ENCODE results near the gene PTPRG.

The PTPRG gene

DNA sequence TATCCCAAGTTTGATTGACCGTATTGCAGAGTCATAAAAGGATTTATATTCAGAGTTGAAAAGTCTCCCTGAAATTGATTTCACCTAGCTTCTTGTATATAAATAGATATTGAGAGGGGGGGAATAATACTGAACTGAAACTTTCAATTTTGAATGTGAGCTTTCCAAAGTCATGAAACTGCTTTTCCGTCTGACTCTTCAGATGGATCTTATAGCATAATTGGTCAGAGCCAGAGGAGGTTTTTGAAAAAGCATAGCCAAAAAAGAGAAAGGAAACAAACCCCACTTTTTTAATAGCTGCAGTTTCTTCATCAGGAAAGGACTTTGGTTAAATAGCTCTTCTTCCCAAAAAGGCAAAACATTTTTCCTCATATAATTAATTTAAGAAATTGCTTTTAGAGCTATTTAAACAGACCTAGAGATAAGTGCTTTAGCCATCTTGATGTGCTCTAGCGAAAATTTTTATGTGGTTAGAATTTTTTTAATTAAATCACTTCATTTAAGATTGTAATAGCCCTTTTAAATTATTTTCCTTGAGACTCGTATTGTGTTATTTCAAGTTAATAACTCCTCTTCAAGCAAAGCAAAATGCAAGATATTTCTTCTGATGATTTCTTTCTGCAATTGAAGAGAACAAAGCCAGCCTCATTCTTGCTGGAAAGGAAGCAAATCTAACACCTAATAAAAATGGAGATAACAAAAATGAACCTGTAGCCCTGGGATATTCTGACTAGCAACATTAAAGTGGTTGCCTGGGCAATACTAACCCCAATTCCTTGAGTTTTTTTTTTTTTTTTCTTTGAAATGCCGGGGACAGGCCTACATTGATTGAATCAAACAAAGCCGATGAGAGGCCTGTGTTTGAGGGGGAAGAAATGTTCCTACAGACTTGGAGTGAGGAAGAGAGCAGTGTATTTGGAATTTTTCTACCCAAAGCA lies 173.6 kb downstream of the PTPRG start:
- TF ChIP-seq, protein P1, sequence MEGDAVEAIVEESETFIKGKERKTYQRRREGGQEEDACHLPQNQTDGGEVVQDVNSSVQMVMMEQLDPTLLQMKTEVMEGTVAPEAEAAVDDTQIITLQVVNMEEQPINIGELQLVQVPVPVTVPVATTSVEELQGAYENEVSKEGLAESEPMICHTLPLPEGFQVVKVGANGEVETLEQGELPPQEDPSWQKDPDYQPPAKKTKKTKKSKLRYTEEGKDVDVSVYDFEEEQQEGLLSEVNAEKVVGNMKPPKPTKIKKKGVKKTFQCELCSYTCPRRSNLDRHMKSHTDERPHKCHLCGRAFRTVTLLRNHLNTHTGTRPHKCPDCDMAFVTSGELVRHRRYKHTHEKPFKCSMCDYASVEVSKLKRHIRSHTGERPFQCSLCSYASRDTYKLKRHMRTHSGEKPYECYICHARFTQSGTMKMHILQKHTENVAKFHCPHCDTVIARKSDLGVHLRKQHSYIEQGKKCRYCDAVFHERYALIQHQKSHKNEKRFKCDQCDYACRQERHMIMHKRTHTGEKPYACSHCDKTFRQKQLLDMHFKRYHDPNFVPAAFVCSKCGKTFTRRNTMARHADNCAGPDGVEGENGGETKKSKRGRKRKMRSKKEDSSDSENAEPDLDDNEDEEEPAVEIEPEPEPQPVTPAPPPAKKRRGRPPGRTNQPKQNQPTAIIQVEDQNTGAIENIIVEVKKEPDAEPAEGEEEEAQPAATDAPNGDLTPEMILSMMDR (conservative IDR thresholded peaks at IDR 0.05), result no peak
- TF ChIP-seq ZFX (IDR thresholded peaks at IDR 0.05), result no peak
- H3K27ac ChIP-seq, result no peak overlapping the region

DNA sequence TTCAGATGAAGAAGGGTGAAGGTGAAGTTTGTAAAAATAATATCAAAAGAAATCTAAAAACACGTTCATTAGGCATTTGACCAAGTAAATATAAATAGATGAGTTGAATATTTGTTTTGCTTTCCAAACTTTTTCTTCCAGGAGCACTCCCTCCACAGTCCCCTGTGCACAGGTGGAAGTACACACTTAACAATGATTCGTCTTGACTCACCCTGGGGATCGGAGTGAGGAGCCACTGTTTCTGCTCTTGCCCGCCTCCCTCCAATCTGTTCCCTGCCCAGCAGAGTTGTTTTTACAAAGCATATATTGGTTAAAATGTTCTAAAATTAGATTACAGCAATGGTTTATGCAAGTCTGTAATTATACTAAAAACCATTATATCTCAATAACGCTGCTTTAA lies 175.1 kb downstream of the PTPRG start:
- TF ChIP-seq, protein P1 (conservative IDR thresholded peaks at IDR 0.05), result no peak
- TF ChIP-seq ZFX (IDR thresholded peaks at IDR 0.05), result no peak
- H3K27ac ChIP-seq, result no peak overlapping the region

DNA sequence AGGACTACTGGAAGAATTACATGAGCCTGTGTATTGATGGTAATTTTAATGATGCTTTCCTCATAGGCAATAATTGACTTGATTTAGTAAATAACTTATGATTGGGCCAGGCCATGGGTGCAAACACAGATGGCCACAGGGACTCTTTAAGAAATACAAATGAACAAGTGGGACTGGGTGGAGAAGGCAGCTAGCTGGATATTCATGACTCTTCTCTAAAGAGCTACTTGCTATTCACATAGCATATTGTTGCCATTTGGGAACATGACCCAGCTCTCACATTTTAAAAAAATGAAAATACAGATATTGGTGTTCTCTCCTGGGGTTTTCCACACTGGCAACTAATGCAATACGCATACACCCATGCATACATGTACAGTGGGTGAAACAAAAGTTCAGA lies 178.3 kb downstream of the PTPRG start:
- TF ChIP-seq, protein P1 (conservative IDR thresholded peaks at IDR 0.05), result no peak
- TF ChIP-seq ZFX (IDR thresholded peaks at IDR 0.05), result no peak
- no peak overlapping the region for H3K27ac ChIP-seq

DNA sequence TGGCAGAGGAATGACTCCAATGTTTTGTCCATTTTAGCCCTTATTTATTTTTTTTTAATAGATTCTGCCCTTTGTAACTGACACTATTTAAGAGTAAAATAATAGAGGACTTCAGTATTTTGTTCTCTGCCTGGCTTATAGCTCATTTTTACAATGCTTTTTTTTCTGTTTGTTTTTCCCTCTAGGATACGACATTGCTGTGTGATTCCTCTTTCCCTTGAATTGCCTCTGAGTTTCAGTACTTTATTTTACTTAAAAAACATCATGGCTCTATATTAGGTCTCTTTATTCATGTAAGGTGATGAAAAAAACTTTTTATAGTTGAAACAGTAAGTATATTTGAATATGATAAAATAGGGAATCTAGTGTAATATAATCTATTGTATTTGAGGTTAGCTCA lies 179.1 kb downstream of the PTPRG start:
- H3K27ac ChIP-seq, result no peak overlapping the region
- no peak for TF ChIP-seq ZFX (IDR thresholded peaks at IDR 0.05)
- TF ChIP-seq, protein P1 (conservative IDR thresholded peaks at IDR 0.05), result no peak

- no peak for TF ChIP-seq ZFX (IDR thresholded peaks at IDR 0.05)
- TF ChIP-seq, protein P1 (conservative IDR thresholded peaks at IDR 0.05), result no peak
- H3K27ac ChIP-seq, result no peak overlapping the region
These were observed 180.2 kb downstream of the PTPRG start for GRCh38 chr3:61741551-61741950.

- no peak overlapping the region for H3K27ac ChIP-seq
- TF ChIP-seq ZFX (IDR thresholded peaks at IDR 0.05), result no peak
- TF ChIP-seq, protein P1 (conservative IDR thresholded peaks at IDR 0.05), result no peak
These were observed 180.6 kb downstream of the PTPRG start for GRCh38 chr3:61742006-61742405.

- H3K27ac ChIP-seq, result no peak overlapping the region
- TF ChIP-seq, protein P1 (conservative IDR thresholded peaks at IDR 0.05), result no peak
- no peak for TF ChIP-seq ZFX (IDR thresholded peaks at IDR 0.05)
These were observed 181.7 kb downstream of the PTPRG start for GRCh38 chr3:61743067-61743466.
